ENCODE results near the gene PIP5K1A.

Gene PIP5K1A

DNA sequence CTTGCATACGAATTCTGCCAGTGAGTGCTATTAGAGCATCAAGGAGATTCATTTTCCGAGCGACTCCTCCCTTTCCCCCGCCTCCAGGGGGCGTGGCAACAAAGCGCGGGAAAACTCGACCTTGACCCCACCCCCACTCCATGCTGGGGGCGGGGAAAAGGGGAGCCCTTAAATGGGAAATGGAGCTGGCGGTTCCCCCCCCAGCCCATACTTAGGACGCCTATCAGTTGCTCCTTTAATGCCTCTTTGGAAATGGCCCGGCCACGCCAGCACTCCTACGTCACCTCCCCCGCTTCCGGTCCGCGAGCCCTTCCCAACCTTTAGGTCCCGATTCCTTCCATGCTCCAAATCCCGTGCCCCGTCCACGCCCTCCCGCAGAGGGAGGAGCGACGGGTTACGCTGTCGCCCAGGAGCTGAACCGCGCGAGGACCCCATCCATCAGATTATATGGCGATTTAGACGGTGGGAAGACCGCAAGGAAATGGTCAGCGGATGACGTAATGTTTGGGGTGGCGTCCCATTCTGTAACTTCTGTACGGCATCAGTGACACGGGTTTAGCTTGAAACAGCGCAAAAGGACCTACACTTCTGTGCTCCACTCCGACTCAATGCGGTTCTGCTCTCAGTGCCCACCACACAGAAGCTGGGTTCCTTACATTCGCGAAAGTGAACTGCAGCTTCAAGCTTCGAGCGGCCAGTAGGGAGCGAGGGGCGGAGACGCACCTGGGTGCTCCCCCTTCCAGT, 83.0 kb downstream of the PIP5K1A start (continued):
- TF ChIP-seq, protein P1, sequence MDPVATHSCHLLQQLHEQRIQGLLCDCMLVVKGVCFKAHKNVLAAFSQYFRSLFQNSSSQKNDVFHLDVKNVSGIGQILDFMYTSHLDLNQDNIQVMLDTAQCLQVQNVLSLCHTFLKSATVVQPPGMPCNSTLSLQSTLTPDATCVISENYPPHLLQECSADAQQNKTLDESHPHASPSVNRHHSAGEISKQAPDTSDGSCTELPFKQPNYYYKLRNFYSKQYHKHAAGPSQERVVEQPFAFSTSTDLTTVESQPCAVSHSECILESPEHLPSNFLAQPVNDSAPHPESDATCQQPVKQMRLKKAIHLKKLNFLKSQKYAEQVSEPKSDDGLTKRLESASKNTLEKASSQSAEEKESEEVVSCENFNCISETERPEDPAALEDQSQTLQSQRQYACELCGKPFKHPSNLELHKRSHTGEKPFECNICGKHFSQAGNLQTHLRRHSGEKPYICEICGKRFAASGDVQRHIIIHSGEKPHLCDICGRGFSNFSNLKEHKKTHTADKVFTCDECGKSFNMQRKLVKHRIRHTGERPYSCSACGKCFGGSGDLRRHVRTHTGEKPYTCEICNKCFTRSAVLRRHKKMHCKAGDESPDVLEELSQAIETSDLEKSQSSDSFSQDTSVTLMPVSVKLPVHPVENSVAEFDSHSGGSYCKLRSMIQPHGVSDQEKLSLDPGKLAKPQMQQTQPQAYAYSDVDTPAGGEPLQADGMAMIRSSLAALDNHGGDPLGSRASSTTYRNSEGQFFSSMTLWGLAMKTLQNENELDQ (tag by site-specific recombination; IDR thresholded peaks at IDR 0.05; ENCODE audit: low read depth), result no peak
- TF ChIP-seq GLI2 (tag by site-specific recombination; IDR thresholded peaks at IDR 0.05; ENCODE audit: borderline replicate concordance, low read depth) (no peak), ZNF530 (tag by site-specific recombination; IDR thresholded peaks at IDR 0.05; ENCODE audit: low read depth) (no peak), ZNF660 (tag by site-specific recombination; IDR thresholded peaks at IDR 0.05) (peak; percentile 61; the same call in 1 of the 2 replicates), ZBTB8A (tag by site-specific recombination; IDR thresholded peaks at IDR 0.05) (peak; percentile 71), ZNF221 (tag by site-specific recombination; IDR thresholded peaks at IDR 0.05; ENCODE audit: borderline replicate concordance) (no peak), ZNF843 (tag by site-specific recombination; IDR thresholded peaks at IDR 0.05) (peak; percentile 63; the same call in 1 of the 2 replicates), ZNF24 (tag by site-specific recombination; IDR thresholded peaks at IDR 0.05) (no peak), ZNF596 (tag by site-specific recombination; IDR thresholded peaks at IDR 0.05) (no peak), TRIM28 (IDR thresholded peaks at IDR 0.05; ENCODE audit: borderline replicate concordance, low read length) (no peak), ZNF292 (tag by site-specific recombination; IDR thresholded peaks at IDR 0.05; ENCODE audit: borderline replicate concordance, low read depth) (no peak), ZNF140 (tag by site-specific recombination; IDR thresholded peaks at IDR 0.05) (no peak), ZNF19 (tag by site-specific recombination; IDR thresholded peaks at IDR 0.05; ENCODE audit: low read depth) (no peak), ZNF274 (IDR thresholded peaks at IDR 0.05; ENCODE audit: low read length) (no peak), ZNF274 (tag by site-specific recombination; IDR thresholded peaks at IDR 0.05; ENCODE audit: borderline replicate concordance) (no peak), ZNF623 (tag by site-specific recombination; IDR thresholded peaks at IDR 0.05) (peak; percentile 7; the same call in 1 of the 2 replicates), ZBTB48 (tag by site-specific recombination; IDR thresholded peaks at IDR 0.05) (peak; percentile 78), SP3 (tag by site-specific recombination; IDR thresholded peaks at IDR 0.05) (peak; percentile 98), SETDB1 (IDR thresholded peaks at IDR 0.05; ENCODE audit: insufficient read length, low read length) (peak; percentile 62), TCF7L2 (IDR thresholded peaks at IDR 0.05; ENCODE audit: borderline replicate concordance, low read depth, low read length) (no peak), ZNF658 (tag by site-specific recombination; IDR thresholded peaks at IDR 0.05) (no peak), ZBTB20 (tag by site-specific recombination; IDR thresholded peaks at IDR 0.05) (peak; percentile 66), HOXA7 (CRISPR knock-in tag; IDR thresholded peaks at IDR 0.05; ENCODE audit: borderline replicate concordance) (no peak), ZFP69B (tag by site-specific recombination; IDR thresholded peaks at IDR 0.05) (peak; percentile 100), ZNF133 (tag by site-specific recombination; IDR thresholded peaks at IDR 0.05) (no peak), ZNF529 (tag by site-specific recombination; IDR thresholded peaks at IDR 0.05; ENCODE audit: insufficient replicate concordance) (no peak), ZNF23 (tag by site-specific recombination; IDR thresholded peaks at IDR 0.05; ENCODE audit: borderline replicate concordance) (no peak), ZNF549 (tag by site-specific recombination; IDR thresholded peaks at IDR 0.05) (no peak)
- TF ChIP-seq, protein P2, sequence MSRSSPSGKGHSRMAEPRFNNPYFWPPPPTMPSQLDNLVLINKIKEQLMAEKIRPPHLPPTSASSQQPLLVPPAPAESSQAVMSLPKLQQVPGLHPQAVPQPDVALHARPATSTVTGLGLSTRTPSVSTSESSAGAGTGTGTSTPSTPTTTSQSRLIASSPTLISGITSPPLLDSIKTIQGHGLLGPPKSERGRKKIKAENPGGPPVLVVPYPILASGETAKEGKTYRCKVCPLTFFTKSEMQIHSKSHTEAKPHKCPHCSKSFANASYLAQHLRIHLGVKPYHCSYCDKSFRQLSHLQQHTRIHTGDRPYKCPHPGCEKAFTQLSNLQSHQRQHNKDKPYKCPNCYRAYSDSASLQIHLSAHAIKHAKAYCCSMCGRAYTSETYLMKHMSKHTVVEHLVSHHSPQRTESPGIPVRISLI (tag by site-specific recombination; IDR thresholded peaks at IDR 0.05), result no peak
- TF ChIP-seq, protein P3, sequence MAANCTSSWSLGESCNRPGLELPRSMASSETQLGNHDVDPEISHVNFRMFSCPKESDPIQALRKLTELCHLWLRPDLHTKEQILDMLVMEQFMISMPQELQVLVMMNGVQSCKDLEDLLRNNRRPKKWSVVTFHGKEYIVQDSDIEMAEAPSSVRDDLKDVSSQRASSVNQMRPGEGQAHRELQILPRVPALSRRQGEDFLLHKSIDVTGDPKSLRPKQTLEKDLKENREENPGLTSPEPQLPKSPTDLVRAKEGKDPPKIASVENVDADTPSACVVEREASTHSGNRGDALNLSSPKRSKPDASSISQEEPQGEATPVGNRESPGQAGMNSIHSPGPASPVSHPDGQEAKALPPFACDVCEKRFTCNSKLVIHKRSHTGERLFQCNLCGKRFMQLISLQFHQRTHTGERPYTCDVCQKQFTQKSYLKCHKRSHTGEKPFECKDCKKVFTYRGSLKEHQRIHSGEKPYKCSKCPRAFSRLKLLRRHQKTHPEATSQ (tag by site-specific recombination; IDR thresholded peaks at IDR 0.05), result peak; percentile 58
- TF ChIP-seq, protein P4, sequence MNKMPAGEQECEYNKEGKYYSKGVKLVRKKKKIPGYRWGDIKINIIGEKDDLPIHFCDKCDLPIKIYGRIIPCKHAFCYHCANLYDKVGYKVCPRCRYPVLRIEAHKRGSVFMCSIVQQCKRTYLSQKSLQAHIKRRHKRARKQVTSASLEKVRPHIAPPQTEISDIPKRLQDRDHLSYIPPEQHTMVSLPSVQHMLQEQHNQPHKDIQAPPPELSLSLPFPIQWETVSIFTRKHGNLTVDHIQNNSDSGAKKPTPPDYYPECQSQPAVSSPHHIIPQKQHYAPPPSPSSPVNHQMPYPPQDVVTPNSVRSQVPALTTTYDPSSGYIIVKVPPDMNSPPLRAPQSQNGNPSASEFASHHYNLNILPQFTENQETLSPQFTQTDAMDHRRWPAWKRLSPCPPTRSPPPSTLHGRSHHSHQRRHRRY (tag by site-specific recombination; IDR thresholded peaks at IDR 0.05), result no peak
- TF ChIP-seq, protein P5, sequence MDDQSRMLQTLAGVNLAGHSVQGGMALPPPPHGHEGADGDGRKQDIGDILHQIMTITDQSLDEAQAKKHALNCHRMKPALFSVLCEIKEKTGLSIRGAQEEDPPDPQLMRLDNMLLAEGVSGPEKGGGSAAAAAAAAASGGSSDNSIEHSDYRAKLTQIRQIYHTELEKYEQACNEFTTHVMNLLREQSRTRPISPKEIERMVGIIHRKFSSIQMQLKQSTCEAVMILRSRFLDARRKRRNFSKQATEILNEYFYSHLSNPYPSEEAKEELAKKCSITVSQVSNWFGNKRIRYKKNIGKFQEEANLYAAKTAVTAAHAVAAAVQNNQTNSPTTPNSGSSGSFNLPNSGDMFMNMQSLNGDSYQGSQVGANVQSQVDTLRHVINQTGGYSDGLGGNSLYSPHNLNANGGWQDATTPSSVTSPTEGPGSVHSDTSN (CRISPR knock-in tag; IDR thresholded peaks at IDR 0.05), result no peak
